ENCODE data around the gene RHOXF2. TPM values are rescaled to one million over a fixed set of nuclear protein-coding genes. Genes with fewer than 3 reads are reported as not detected.
"Not testable (repeated sequence)": the region's sequence is repeated elsewhere in the genome, so short reads cannot be mapped to it uniquely, and the experiment has no call there.

RHOXF2 gene, protein sequence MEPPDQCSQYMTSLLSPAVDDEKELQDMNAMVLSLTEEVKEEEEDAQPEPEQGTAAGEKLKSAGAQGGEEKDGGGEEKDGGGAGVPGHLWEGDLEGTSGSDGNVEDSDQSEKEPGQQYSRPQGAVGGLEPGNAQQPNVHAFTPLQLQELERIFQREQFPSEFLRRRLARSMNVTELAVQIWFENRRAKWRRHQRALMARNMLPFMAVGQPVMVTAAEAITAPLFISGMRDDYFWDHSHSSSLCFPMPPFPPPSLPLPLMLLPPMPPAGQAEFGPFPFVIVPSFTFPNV
- total RNA-seq: 1 to 10 TPM in 1 of 2 donors, not detected in 1; 2.0 TPM

DNA sequence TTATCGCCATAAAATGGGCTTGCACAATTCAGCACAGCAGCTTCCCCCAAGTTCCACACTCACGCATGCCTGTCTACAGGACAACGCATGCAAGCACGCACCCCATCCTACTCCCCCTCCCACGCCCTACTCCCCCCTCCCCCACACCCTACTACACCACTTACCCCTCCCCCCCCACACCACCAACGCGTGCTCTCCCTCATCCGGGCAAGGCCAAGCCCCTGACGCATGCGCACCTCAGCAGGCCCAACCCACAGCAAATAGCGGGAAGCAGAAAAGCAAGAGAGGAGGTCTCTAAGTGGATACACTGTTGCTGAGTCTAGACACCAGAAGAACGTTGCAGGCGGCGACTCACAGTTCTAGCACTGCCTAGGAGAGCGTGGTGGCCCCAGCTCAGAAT lies at the start of gene RHOXF2:
TSS of gene RHOXF2 (plus strand) at position 301 of the 400 bp plus-strand sequence. CDS start 138 bp downstream, outside the sequence.
- DNase-seq (ENCODE audit: low spot score in 2 of 2); ATAC-seq; H3K36me3 Mint-ChIP-seq; H3K9me3 Mint-ChIP-seq; H3K27ac Mint-ChIP-seq: not testable (repeated sequence)

DNA sequence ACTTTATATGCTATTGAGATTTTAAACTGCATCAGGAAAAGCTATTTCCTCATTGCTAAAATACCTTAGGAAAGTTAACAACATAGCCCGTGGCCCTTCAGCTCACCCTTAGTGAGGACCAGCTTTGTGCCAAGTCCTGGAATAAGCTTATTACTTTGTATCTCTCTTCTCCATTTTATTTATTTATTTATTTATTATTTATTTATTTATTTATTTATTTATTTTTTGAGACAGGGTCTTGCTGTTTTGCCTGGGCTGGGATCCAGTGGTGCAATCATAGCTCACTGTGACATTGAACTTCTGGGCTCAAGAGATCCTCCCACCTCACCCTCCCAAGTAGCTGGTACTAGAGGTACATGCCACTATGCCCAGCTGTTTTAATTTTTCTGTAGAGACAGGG lies 49.0 kb upstream of the RHOXF2 start:
- H3K9me3 Mint-ChIP-seq: no peaks in the 10 kb centered on the region
- no peak overlapping the region for H3K27ac Mint-ChIP-seq
- no peaks in the 10 kb centered on the region for H3K36me3 Mint-ChIP-seq
- DNase-seq (ENCODE audit: low spot score in 2 of 2): no peak
- ATAC-seq: no peak

DNA sequence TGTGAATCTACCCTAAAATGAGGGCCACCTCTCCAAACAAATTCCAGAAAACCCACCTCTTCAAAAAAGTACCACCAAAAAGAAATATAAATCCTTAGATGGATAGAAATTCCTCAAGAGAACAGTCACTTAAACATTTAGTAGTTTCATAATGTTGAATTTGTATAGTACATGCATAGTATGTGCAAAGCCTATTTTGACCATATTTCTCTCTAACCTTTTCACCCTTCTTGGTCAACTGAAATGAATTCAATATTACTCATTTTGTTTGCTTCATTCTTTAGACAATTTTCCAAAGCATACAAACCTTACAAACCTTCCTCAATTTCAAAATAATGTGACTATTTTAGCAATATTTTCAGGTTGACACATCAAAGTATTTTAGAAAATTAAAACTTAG lies 46.8 kb upstream of the RHOXF2 start:
- ATAC-seq (no peak), DNase-seq (ENCODE audit: low spot score in 2 of 2) (no peak)
- Mint-ChIP-seq H3K9me3 (no peaks in the 10 kb centered on the region), H3K36me3 (no peaks in the 10 kb centered on the region), H3K27ac (no peak overlapping the region)

DNA sequence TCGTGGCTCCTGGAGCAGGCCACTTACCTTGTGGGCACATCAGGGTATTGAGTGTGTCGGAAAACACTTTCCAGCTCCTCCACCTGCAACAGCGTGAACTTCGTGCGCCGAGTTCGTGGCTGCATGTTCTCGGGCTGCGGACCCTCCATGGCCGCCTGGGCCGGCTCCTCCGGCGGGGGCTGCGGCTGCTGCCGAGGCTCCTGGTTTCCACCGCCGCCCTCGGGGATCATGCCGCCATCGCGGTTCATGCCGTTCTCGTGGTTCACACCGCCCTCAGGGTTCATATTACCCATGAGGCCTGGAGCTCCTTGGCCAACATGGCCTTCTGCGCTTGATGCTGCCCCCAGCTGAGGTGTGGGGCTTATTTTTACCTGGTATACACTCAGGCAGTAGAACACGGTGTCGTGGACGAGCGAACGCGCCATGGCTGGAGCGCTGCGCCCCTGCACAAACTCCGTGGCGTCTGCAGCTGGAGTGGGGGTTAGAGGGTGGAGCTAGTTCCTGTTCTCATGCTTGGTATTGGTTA lies 42.9 kb upstream of the RHOXF2 start, which contains the start of gene RHOXF1:
TSS of gene RHOXF1 (minus strand) at position 476 of the 526 bp plus-strand sequence. CDS start at position 425, 51 bp downstream.
- ATAC-seq: no peak
- no peaks in the 10 kb centered on the region for H3K36me3 Mint-ChIP-seq
- H3K27ac Mint-ChIP-seq: no peak within 1 kb of the TSS
- H3K9me3 Mint-ChIP-seq: no peaks in the 10 kb centered on the region
- DNase-seq (ENCODE audit: low spot score in 2 of 2): no peak

DNA sequence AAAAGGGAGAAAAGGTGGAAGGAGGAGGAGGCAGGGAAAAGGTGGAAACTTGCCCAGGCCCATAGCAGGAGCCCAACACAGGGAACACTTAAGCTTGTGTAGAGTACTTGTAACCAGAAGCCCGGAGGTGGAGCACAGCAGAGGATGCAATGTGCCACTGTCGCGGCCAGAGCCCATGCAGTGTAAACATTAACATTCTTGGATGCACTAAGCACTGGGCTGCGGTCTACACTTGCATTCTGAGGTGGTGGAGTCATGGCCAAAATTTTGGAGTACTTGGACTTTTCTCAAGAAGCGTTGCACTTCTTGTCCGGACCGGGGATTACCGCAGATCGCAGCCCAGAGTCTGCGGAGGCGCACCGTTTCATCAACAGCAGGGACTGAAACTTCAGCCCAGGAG lies 38.2 kb upstream of the RHOXF2 start:
- Mint-ChIP-seq H3K36me3 (no peaks in the 10 kb centered on the region), H3K27ac (no peak overlapping the region), H3K9me3 (no peaks in the 10 kb centered on the region)
- DNase-seq (ENCODE audit: low spot score in 2 of 2) (no peak), ATAC-seq (no peak)

DNA sequence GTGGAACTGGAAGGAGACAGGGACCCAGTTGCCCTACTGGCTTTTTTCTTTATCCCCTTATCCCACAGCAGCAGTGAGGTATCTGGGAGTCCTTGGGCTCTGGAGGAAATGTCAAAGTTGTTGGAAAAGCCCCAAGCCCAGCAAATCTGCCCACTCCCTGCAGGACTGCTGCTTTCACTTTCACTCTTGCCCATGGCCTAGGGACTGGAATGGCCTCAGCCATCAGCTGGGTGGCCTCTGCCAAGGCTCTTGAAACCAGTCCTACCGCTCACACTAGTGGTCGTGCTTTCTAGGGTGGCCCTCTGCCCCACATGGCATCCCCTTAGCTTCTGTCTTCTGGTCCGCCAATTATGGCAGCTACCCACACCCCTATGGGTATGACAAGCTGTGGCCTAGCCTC lies 33.0 kb upstream of the RHOXF2 start:
- H3K36me3 Mint-ChIP-seq: no peaks in the 10 kb centered on the region
- DNase-seq (ENCODE audit: low spot score in 2 of 2) (no peak), ATAC-seq (no peak)
- no peak overlapping the region for H3K27ac Mint-ChIP-seq
- H3K9me3 Mint-ChIP-seq: no peaks in the 10 kb centered on the region

DNA sequence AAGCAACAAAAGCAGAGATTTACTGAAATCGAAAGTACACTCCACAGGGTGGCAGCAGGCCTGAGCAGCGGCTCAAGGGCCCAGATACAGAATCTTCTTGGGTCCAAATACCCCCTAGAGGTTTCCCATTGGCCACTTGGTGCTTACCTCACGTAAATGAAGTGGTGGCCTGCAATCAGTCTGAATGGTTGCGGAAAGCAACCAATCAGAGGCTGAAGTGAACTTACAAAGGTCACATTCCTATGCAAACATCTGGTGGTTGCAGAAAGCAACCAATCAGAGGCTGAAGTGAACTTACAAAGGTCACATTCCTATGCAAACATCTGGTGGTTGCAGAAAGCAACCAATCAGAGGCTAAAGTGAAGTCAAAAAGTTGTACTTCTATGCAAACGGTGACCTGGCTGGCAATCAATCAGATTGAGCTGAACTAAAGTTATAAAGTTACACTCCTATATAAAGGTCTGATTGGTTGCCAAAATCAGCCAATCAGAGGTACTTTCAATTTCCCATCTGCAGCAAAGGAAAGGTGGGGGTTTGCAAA lies 30.0 kb upstream of the RHOXF2 start:
- H3K27ac Mint-ChIP-seq; H3K9me3 Mint-ChIP-seq; ATAC-seq; H3K36me3 Mint-ChIP-seq; DNase-seq (ENCODE audit: low spot score in 2 of 2): not testable (repeated sequence)

DNA sequence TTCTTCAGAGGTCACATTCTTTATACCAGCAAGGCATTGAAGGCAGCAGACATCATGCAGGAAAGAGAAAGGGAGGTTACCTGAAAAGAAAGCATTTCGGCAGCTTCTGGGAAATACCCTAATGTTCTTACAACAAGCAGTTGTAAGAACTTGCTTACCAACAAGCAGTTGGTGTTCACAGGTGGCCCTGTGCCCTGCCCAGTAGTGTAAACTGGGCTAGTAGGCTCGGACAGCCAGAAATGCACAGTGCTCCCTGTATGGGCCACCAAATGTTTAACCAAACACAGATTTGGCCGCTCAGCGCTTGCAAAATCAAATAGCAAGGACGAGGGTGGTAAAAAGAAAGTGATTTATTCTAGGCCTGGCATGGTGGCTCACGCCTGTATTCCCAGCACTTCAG lies 22.3 kb upstream of the RHOXF2 start:
- ATAC-seq (no peak), DNase-seq (ENCODE audit: low spot score in 2 of 2) (no peak)
- H3K36me3 Mint-ChIP-seq: no peaks in the 10 kb centered on the region
- no peaks in the 10 kb centered on the region for H3K9me3 Mint-ChIP-seq
- no peak overlapping the region for H3K27ac Mint-ChIP-seq

DNA sequence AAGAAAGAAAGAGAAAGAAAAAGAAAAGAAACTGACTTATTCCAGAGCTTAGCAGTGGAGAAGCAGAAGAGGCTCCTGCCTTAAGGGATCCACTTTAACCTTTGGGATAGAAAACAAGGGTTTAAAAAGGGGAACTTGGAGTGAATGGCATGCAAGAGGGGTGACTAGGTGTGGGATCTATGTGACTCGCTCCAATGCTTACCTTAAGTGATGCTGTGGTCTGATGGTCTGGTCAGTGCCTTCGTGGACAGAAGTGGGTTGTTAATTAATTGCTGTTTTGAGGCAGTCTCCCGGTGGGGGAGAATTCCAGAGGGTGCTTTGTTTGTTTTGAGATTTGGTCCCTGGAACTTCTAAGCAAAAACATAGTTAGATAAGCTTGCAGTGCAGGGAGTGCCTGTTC lies 21.6 kb upstream of the RHOXF2 start:
- H3K27ac Mint-ChIP-seq: no peak overlapping the region
- DNase-seq (ENCODE audit: low spot score in 2 of 2): no peak
- H3K9me3 Mint-ChIP-seq: no peaks in the 10 kb centered on the region
- no peaks in the 10 kb centered on the region for H3K36me3 Mint-ChIP-seq
- ATAC-seq: no peak

DNA sequence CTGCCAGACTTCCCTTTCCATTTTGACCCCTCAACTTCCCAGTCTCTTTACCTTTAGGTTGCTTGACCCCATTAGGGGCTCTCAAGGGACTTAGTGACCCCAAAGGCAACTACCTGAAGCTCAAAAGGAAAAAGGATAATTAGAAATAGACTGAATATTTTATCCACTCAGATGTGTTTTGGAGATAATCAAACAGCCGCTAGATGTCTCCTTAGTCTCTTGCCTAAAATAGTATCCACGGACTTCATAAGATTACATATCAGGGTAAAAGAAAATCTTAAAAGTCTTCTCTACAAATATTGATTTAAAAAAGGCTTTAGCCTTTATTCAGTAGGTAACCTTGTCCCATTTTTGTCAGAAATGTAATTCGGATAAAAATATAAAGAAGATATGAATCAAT lies 21.0 kb upstream of the RHOXF2 start:
- H3K9me3 Mint-ChIP-seq: no peaks in the 10 kb centered on the region
- ATAC-seq (no peak), DNase-seq (ENCODE audit: low spot score in 2 of 2) (no peak)
- no peak overlapping the region for H3K27ac Mint-ChIP-seq
- H3K36me3 Mint-ChIP-seq: no peaks in the 10 kb centered on the region

DNA sequence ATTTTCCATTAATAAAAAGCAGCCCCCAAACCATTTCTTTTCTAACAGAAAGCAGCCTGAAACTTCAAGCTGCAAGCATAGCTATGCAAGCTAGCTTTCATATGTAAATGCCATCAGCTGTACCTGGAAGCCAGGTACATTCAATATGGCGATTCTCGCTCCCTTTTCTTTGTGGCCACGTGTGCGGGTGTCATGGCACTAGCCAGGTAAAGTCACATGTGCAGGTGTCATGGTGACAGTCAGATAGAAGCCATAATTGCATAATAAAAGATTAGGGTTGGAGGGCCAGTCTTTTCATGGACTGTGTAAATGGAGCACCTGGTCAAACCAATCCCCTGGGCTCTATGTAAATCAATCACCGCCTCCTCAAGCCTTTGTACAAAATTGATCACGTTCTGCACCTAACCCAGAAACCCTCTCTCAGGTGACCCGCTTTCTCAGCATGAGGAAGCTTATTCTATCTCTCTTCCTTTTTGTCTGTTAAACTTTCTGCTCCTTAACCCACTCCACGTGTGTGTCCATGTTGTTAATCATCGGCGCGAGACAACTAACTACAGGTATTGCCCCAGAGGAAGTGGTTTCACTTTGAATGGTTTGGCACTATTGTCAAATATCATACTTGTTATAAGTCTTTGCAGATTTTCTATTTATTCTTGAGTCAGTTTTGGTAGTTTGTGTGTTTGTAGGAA lies 18.0 kb upstream of the RHOXF2 start:
- DNase-seq (ENCODE audit: low spot score in 2 of 2): no peak
- Mint-ChIP-seq H3K27ac (no peak overlapping the region), H3K36me3 (no peaks in the 10 kb centered on the region), H3K9me3 (no peaks in the 10 kb centered on the region)
- ATAC-seq: no peak

DNA sequence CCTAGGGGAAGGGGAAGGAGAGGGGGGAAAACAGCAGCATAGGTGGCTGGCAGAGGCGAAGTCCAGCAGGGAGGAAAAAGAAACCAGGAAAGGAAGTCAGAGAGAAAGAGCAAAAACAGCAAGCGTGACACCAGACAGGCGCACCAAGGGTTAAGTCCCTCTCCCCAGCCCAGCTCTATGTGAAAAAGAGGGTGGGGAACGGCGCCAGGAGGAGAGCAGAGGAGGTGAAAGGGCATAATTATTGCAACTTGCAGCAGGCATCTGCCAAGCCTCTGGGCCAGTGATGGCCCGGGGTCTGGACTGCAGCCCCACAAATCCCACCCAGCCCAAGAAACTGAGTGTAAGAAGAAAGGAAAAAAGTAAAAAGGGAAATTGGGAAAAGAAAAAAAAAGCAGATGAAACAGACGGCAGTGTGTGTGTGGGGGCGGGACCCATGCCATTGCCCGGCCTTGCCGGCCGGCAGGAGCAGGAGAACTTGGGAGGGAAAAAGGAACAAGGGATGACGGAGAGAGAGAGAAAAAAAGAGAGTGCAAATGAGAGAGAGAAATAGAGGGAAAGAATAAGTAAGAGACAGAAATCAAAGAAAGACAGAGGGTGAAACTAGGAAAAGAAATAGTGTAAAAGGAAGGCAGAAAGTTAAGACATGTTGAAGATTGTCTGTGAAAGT lies 14.1 kb upstream of the RHOXF2 start:
- H3K9me3 Mint-ChIP-seq: peaks cover 5% of the 10 kb centered on the region in 2 donors
- DNase-seq (ENCODE audit: low spot score in 2 of 2): no peak
- ATAC-seq: no peak
- peaks cover 8 to 14% of the 10 kb centered on the region in 2 donors for H3K36me3 Mint-ChIP-seq
- H3K27ac Mint-ChIP-seq: peak overlapping the region; percentile 22 to 79

DNA sequence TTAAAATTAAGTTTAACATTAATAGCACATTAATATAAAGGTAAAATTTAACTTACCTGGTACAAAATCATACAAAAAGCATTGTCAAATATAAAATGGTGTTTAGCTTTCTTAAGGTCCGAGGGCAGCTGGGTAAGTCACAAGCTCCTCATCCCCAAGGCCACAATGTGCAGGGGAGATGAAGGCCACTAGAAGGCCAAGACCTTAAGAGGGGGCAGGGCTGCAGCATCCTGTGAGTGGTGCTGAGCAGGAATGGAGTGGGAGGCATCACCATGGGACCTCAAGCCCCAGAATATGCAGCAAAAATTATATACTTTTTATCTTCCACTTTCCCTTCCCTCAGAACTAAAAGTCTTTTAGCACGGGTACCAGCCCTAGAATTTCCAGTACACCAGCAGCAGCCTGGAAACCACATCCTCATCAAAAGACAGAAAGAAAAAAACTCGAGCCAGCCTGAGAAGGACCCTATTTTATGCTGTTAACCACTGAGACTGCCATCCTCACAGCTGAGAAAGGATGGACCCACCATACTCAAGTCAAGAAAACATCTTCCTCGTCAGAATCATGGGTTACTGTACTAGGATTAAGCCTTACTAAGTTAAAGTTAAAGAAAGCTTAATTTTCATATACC lies 13.0 kb upstream of the RHOXF2 start:
- ATAC-seq (peak in 1 of 2 donors; percentile 16), DNase-seq (ENCODE audit: low spot score in 2 of 2) (no peak)
- H3K9me3 Mint-ChIP-seq: peaks cover 5% of the 10 kb centered on the region in 2 donors
- peaks cover 8 to 14% of the 10 kb centered on the region in 2 donors for H3K36me3 Mint-ChIP-seq
- H3K27ac Mint-ChIP-seq: no peak overlapping the region

DNA sequence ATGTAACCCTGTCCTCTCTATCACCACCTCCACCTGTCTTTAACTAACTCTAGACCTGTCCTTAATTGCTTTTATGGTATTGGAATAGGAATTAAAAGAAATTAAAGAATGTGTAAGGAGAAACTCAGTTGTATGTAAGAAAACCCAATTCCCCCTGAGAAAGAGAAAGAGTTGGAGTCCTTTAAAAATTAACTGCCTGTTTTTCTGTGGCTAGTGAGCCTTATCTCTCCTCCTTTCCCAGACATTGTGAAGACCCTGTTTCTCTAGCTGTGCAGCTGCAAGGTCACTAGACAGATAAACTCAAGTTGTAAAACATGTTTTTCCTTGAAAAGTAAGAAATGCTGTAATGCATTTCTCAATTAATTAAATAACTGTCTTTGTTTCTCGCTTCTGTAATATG lies 12.1 kb upstream of the RHOXF2 start:
- ATAC-seq; H3K27ac Mint-ChIP-seq; H3K9me3 Mint-ChIP-seq; DNase-seq (ENCODE audit: low spot score in 2 of 2): not testable (repeated sequence)
- peaks cover 8 to 14% of the 10 kb centered on the region in 2 donors for H3K36me3 Mint-ChIP-seq

DNA sequence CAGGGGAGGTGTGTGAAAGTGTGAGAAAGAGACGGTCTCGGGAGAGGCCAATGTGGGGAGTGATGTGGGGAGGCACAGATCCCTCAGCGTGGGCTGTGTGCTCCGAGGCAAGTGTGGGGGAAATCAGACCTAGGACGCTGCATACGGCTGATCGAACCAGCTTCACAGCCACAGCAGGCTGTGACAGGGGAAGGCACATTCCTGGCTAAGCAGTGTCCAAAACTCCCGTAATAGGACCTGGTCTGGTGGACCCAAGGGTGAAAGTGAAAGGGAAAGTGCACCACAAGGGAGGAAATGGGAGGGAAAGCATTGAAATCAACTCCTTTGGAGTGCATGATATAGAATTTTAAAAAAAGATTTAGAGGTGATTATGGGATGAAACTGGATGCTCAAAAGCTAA lies 10.9 kb upstream of the RHOXF2 start:
- Mint-ChIP-seq H3K9me3 (peaks cover 5% of the 10 kb centered on the region in 2 donors), H3K27ac (no peak overlapping the region), H3K36me3 (peaks cover 8 to 14% of the 10 kb centered on the region in 2 donors)
- DNase-seq (ENCODE audit: low spot score in 2 of 2) (no peak), ATAC-seq (no peak)

DNA sequence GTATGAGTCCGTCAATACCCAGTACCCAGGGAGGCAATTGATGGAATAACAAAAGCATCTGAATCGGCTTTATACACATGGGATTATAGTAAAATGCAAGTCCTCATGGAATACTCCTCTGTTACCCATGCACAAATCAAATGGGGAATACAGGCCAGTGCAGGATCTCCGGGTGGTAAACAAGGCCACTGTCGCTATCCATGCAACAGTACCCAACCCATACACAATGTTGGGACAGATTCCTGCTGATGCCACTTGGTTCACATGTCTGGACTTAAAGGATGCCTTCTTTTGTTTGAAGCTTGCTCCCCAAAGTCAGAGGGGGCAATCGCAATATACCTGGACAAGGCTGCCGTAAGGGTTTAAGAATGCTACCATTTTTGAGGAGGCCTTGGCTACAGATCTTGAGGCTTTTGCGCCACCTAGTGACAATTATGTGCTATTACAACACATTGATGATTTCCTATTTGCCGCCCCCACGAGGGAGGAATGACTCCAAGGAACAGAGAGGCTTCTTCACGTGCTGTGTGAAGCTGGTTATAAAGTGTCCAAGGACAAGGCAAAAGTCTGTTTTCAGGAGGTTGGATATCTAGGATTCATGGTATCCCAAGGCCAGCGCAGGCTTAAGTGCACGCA lies 8.2 kb upstream of the RHOXF2 start:
- not testable (repeated sequence) for H3K27ac Mint-ChIP-seq; H3K9me3 Mint-ChIP-seq; DNase-seq (ENCODE audit: low spot score in 2 of 2)
- ATAC-seq: peak; percentile 37 to 43
- peaks cover 8 to 14% of the 10 kb centered on the region in 2 donors for H3K36me3 Mint-ChIP-seq

Data from activated naive CD4-positive, alpha-beta T cell treated with anti-CD3 and anti-CD28 coated beads, Interleukin-2, amount 50 U/mL, for 72 hours (primary cell).